HepG2 (cell line): Measurements from ENCODE around the gene MEGF6. TPM values are rescaled to one million over a fixed set of nuclear protein-coding genes. Genes with fewer than 3 reads are reported as not detected.

Source experiments
- ATAC-seq: fragments of 200-7000 bp; cut with Tn5 transposase; 3 replicates; pipeline ENCODE4 v1.9.1; 2020; ENCODE audit warnings: mild to moderate bottlenecking, moderate library complexity
- BruUV-seq: library from RNA; stranded (reverse); fragments of 400-500 nt; replicated peaks from 2 replicates; lab custom pipeline; 2021; lab: Mats Ljungman, UMichigan
- CTCF ChIA-PET: fragments of 300-600 bp; formaldehyde crosslinking; extraction: SDS; loops from one replicate; lab custom pipeline; 2021; ENCODE audit warnings: low total read pairs, inconsistent platforms, low intra/inter-chr PET ratio; lab: Yijun Ruan, JAX
- POLR2A ChIA-PET: fragments of 350-600 bp; sonication (Branson Sonifier 250); formaldehyde crosslinking; loops from one replicate; lab custom pipeline; 2020; ENCODE audit warnings: antibody characterized with exemption, inconsistent platforms; lab: Yijun Ruan, JAX
- DNase-seq: peaks from one replicate; pipeline ENCODE4 v3.0.0-alpha.2; 2015; ENCODE audit warnings: low spot score
- FAIRE-seq: peaks from 3 replicates; lab custom pipeline; 2011; peaks lifted over from hg19 to GRCh38; lab: Jason Lieb, UNC
- H2AFZ ChIP-seq: one replicate; pipeline ENCODE4 v1.6.1; 2011; ENCODE audit warnings: low read length, inconsistent platforms
- H3K27ac ChIP-seq: fragments of 300-600 bp; 3 replicates; pipeline ENCODE4 v1.8.0; 2011; ENCODE audit warnings: mixed run types, mild to moderate bottlenecking, mixed read lengths, low read length, inconsistent platforms; ENCODE audit not compliant: insufficient read depth; ENCODE audit errors: extremely low read length
- H3K27me3 ChIP-seq, 2 experiments: fragments of 200-600 bp in 1 of 2; 2 replicates in 1 of 2; 3 replicates in 1 of 2; pipeline versions ENCODE4 v1.6.0 to v1.8.0; 2011; ENCODE audit warnings: low read length in 2 of 2, mild to moderate bottlenecking in 2 of 2, moderate library complexity in 2 of 2, inconsistent platforms in 1 of 2; ENCODE audit not compliant: insufficient read depth in 2 of 2, control insufficient read depth in 1 of 2
- H3K36me3 ChIP-seq, 2 experiments: fragments of 200-600 bp in 1 of 2; replicated peaks in 1 of 2; 2 replicates in 1 of 2; 3 replicates in 1 of 2; pipeline versions ENCODE4 v1.5.1 to v1.8.0; 2011; ENCODE audit warnings: low read length in 2 of 2, inconsistent platforms in 1 of 2; ENCODE audit not compliant: insufficient read depth in 2 of 2, control insufficient read depth in 1 of 2
- H3K4me1 ChIP-seq: 2 replicates; pipeline ENCODE4 v1.5.1; 2012; ENCODE audit warnings: low read length, inconsistent platforms; ENCODE audit not compliant: insufficient read depth
- H3K4me2 ChIP-seq: 2 replicates; pipeline ENCODE4 v1.6.0; 2011; ENCODE audit warnings: low read depth, low read length, inconsistent platforms
- H3K4me3 ChIP-seq, 3 experiments: fragments of 200-600 bp in 1 of 3; sonication (generic), shearing (Covaris generic) in 1 of 3; replicated peaks in 1 of 3; 2 replicates each; pipeline ENCODE4 v1.5.1; 2011 to 2016; ENCODE audit warnings: low read length in 3 of 3, inconsistent platforms in 2 of 3, low read depth in 2 of 3, mild to moderate bottlenecking in 2 of 3, control low read depth in 1 of 3, mixed read lengths in 1 of 3; ENCODE audit not compliant: insufficient read depth in 1 of 3
- H3K79me2 ChIP-seq: one replicate; pipeline ENCODE4 v1.6.1; 2011; ENCODE audit warnings: low read length, inconsistent platforms; ENCODE audit not compliant: insufficient read depth
- H3K9ac ChIP-seq: 2 replicates; pipeline ENCODE4 v1.6.0; 2011; ENCODE audit warnings: mild to moderate bottlenecking, low read depth, low read length, inconsistent platforms; ENCODE audit not compliant: insufficient read depth
- H3K9me3 ChIP-seq: 2 replicates; pipeline ENCODE4 v1.5.1; 2012; ENCODE audit warnings: mild to moderate bottlenecking, low read length
- H4K20me1 ChIP-seq: 2 replicates; pipeline ENCODE4 v1.6.0; 2011; ENCODE audit warnings: inconsistent platforms, mild to moderate bottlenecking, low read length, moderate library complexity; ENCODE audit not compliant: insufficient read depth
- AHR ChIP-seq: IDR thresholded peaks from 2 replicates; pipeline ENCODE4 v1.6.1; 2018; ENCODE audit warnings: missing genetic modification reagents, missing compliant biosample characterization
- GTF2F1 ChIP-seq: fragments of 150-350 bp; IDR thresholded peaks from 2 replicates; pipeline ENCODE4 v1.6.1; 2014; ENCODE audit warnings: low read length
- KMT2B ChIP-seq: IDR thresholded peaks from 2 replicates; pipeline ENCODE4 v1.6.1; 2016; ENCODE audit warnings: missing genetic modification reagents, missing compliant biosample characterization
- ZBTB20 ChIP-seq: sonication (generic); formaldehyde crosslinking; IDR thresholded peaks from 2 replicates; pipeline ENCODE4 v1.8.1; 2023; ENCODE audit warnings: missing genetic modification reagents, low read depth, mild to moderate bottlenecking, borderline replicate concordance
- WGBS: methylation state at CpG from one replicate; pipeline ENCODE4 v1.1.6; 2017; ENCODE audit warnings: low lambda C conversion rate; 5-methylcytosine and 5-hydroxymethylcytosine counted together
- in situ Hi-C: cut with HindIII; loops from 2 replicates; pipeline ENCODE4 v1.10.0; 2017; ENCODE audit warnings: low pct_unique_long_range_greater_than_20kb; ENCODE audit not compliant: extremely low pct_ligation_motif_present
- intact Hi-C: fragments of 100-400 bp; cut with micrococcal nuclease; formaldehyde crosslinking; loops from one replicate; pipeline ENCODE4 v1.10.0; 2022; ENCODE audit not compliant: unreplicated experiment
- polyA plus RNA-seq, 8 experiments: library from polyadenylated mRNA; depleted of rRNA in 3 of 8; stranded (reverse) in 7 of 8; unstranded in 1 of 8; fragments of >200 nt; fragmentation: Illumina TruSeq in 4 of 8; extraction: Trizol in 4 of 8; gene quantifications; 2 replicates each; pipeline versions ENCODE4 v1.2.1 to v1.2.3, GENCODE V29; 2011 to 2016; ENCODE audit warnings: low read depth in 4 of 8, missing spikeins in 1 of 8, mixed read lengths in 1 of 8; ENCODE audit not compliant: insufficient read depth in 1 of 8
- total RNA-seq, 5 experiments: library from RNA; depleted of rRNA; stranded (reverse); fragments of >200 nt; fragmentation: Illumina TruSeq; extraction: Trizol; gene quantifications; 2 replicates each; pipeline ENCODE4 v1.2.3, GENCODE V29; 2016; ENCODE audit warnings: low read depth in 1 of 5
- TF ChIP-seq, protein P1 (sequence below): fragments of 450-650 bp; IDR thresholded peaks from 2 replicates; pipeline ENCODE4 v1.6.1; 2017; ENCODE audit warnings: mild to moderate bottlenecking

The MEGF6 gene
- total and polyA plus RNA-seq, 2 of the 13 experiments (the other 11 are each of a cell fraction or from before 2014, with no cell fraction given): 1.9 TPM

DNA sequence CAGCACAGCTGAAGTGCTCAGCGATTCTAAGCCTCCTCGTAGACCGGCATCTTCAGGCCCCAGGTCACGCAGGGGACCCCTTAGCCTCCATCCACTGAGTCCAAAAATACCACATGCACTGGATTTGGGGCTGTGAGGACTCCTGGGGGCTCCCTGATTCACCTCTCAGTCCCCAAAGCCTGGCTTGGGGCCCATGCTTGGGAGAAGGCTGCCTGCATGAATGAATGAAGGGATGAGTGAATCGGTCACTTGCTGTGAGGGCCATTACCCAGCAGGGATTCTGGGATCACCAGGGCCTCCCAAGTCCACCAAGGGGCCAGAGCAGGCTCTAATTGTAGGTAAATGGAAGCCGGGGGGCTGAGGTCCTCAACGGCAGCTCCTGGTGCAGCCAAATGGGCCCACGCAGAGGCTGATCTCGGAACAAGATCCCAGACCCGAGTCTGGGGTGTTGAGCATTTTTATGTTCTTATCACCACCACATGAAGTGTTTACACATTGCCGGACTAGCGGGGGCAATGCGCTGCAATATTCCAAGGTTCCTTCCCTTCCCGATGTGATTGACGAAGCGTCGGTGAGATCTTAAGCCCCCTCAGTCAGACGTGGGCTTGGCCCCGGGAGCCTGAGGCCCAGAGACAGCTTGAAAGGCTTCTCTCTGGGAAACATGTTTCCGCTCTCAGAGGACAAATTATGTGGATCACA, 170.4 kb downstream of the MEGF6 start:
- Histone ChIP-seq H3K27ac (peak overlapping the region; percentile 6), H3K4me3 (no peak overlapping the region), H3K27me3 (peaks cover 3 to 18% of the 10 kb centered on the region in 2 experiments; a peak in 3 of 5 replicates), H3K4me2 (peak overlapping the region; percentile 15), H3K36me3 (no peaks in the 10 kb centered on the region), H3K9me3 (no peaks in the 10 kb centered on the region), H3K4me1 (peaks cover 65% of the 10 kb centered on the region), H3K9ac (no peak overlapping the region), H2AFZ (no peak overlapping the region), H3K79me2 (no peaks in the 10 kb centered on the region), H4K20me1 (no peaks in the 10 kb centered on the region)
- DNase-seq (no peak), ATAC-seq (no peak), FAIRE-seq (no peak)
- no TSS peak for BruUV-seq
- WGBS: 59% methylated on average over 10 of the region's 20 CpGs
- TF ChIP-seq GTF2F1 (no peak), AHR (no peak), KMT2B (CRISPR knock-in tag) (no peak), ZBTB20 (no peak)
- TF ChIP-seq, protein P1, sequence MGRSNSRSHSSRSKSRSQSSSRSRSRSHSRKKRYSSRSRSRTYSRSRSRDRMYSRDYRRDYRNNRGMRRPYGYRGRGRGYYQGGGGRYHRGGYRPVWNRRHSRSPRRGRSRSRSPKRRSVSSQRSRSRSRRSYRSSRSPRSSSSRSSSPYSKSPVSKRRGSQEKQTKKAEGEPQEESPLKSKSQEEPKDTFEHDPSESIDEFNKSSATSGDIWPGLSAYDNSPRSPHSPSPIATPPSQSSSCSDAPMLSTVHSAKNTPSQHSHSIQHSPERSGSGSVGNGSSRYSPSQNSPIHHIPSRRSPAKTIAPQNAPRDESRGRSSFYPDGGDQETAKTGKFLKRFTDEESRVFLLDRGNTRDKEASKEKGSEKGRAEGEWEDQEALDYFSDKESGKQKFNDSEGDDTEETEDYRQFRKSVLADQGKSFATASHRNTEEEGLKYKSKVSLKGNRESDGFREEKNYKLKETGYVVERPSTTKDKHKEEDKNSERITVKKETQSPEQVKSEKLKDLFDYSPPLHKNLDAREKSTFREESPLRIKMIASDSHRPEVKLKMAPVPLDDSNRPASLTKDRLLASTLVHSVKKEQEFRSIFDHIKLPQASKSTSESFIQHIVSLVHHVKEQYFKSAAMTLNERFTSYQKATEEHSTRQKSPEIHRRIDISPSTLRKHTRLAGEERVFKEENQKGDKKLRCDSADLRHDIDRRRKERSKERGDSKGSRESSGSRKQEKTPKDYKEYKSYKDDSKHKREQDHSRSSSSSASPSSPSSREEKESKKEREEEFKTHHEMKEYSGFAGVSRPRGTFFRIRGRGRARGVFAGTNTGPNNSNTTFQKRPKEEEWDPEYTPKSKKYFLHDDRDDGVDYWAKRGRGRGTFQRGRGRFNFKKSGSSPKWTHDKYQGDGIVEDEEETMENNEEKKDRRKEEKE: no peak
- CTCF ChIA-PET: no interaction called here
- POLR2A ChIA-PET: interaction anchor here (1.0 kb wide), 1 partner anchor 12 kb away, joined by 4 read pairs; no protein-coding TSS in a partner anchor
- intact Hi-C loops (no loop called here), in situ Hi-C loops (loop anchor here (5.0 kb wide), 1 partner anchor 41 kb away; no protein-coding TSS in a partner anchor)
